ENCODE measurements around the gene HEXD.

DNA sequence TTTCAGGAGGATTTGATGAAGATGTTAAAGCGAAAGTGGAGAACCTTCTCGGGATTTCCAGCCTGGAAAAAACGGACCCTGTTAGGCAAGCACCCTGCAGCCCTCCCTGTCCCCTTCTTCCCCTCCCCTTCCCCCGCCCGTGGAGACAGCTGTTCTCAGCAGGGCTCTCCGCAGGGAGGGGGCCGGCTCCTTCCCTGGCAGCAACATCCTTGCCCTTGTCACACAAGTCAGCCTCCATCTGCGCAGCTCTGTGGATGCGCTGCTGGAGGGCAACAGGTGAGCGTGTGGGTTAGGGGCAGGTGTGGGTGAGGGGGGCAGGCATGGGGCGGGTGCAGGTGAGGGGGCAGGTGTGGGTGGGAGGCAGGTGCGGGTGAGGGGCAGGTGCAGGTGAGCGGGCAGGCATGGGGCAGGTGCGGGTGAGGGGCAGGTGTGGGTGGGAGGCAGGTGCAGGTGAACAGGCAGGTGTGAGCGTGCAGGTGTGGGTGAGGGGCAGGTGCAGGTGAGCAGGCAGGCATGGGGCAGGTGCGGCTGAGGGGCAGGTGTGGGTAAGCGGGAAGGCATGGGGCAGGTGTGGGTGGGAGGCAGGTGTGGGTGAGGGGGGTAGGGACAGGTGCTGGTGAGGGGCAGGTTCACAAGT, 23.0 kb downstream of the HEXD start:
- TF ChIP-seq EP300 (IDR thresholded peaks at IDR 0.05) (no peak), POLR2AphosphoS5 (IDR thresholded peaks at IDR 0.05) (no peak), POLR2A (IDR thresholded peaks at IDR 0.05; ENCODE audit: low read depth) (no peak)
- TF ChIP-seq, protein P1, sequence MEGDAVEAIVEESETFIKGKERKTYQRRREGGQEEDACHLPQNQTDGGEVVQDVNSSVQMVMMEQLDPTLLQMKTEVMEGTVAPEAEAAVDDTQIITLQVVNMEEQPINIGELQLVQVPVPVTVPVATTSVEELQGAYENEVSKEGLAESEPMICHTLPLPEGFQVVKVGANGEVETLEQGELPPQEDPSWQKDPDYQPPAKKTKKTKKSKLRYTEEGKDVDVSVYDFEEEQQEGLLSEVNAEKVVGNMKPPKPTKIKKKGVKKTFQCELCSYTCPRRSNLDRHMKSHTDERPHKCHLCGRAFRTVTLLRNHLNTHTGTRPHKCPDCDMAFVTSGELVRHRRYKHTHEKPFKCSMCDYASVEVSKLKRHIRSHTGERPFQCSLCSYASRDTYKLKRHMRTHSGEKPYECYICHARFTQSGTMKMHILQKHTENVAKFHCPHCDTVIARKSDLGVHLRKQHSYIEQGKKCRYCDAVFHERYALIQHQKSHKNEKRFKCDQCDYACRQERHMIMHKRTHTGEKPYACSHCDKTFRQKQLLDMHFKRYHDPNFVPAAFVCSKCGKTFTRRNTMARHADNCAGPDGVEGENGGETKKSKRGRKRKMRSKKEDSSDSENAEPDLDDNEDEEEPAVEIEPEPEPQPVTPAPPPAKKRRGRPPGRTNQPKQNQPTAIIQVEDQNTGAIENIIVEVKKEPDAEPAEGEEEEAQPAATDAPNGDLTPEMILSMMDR (IDR thresholded peaks at IDR 0.05): no peak

Measured in esophagus muscularis mucosa (tissue), 4 donors.